Activated CD4-positive, alpha-beta T cell treated with anti-CD3 and anti-CD28 coated beads, Interleukin-2, amount 50 U/mL, for 16 hours (primary cell): ENCODE data around the gene TSHR.
A peak's percentile ranks its signal among the peaks of the same experiment; 100 is the strongest.
"Not testable (repeated sequence)": the region's sequence is repeated elsewhere in the genome, so short reads cannot be mapped to it uniquely, and the experiment has no call there.

ENCODE experiments used
- DNase-seq: peaks from one replicate; pipeline ENCODE4 v3.0.0-alpha.2; 2020

Gene TSHR

GRCh38 chr14:81001447-81001846 is 46.0 kb downstream of the TSHR start:
- DNase-seq, result no peak

- DNase-seq, result no peak
Observed at GRCh38 chr14:81004575-81004974, 49.2 kb downstream of the TSHR start.

- DNase-seq, result peak; percentile 36
Observed at GRCh38 chr14:81005540-81006228, 50.3 kb downstream of the TSHR start.

- no peak for DNase-seq
Observed at GRCh38 chr14:81006266-81006665, 50.8 kb downstream of the TSHR start.

DNA sequence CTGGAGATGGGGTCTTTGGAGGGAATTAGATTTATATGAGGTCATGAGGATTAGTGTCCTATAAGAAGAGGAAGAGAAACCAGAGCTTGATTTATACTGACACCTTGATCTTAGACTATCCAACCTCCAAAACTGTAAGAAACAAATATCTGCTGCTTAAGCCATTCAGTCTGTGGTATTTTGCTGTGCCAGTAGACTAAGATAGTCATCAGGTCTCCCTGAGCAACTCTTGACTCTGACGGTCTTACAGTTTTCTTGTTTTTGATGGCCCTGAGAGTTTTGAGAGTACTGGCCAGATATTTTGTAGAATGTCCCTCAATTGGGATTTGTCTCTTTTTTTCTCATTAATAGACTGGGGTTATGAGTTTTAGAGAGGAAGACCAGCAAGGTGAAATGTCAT is 51.7 kb downstream of the TSHR start:
- DNase-seq, result no peak

DNA sequence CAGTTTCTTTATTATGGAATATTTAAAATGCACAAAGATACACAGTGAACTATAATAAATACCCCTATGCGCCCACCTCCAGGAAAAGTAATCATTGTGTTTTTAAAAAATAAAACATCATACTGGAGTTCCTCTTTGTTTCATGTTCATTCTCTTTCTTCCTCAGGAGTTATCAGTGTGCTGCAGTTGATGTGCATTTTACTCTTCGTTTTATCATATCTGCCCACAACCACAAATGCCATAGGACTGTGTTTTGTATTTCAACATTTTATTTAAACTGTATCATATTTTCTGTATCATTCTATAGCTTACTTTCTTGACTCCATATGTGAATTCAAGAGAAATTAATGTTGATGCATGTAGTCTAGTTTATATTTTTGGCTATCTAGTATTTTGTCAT is 53.9 kb downstream of the TSHR start:
- no peak for DNase-seq

DNA sequence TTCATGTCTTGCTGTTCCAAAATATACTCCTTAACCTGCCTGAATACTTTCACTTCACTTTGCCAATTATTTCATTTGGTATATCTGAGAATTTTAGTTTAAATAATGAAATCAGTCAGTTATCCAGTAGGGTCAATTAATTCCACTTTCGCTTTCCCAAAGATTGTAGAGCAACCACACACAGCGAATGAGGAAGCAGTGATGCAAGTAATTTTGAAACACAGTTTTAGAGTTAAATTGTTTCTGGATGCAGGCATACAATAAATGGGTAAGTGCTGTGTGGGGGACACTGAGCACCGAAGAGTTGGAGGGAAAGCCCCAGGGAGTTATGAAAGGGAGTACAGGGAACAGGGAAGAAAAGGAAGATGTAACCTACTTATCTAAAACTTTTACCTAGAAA is 62.8 kb downstream of the TSHR start:
- DNase-seq, result no peak

GRCh38 chr14:81018684-81019083 is 63.3 kb downstream of the TSHR start:
- no peak for DNase-seq

- not testable (repeated sequence) for DNase-seq
Observed at GRCh38 chr14:81019113-81019512, 63.7 kb downstream of the TSHR start.

DNA sequence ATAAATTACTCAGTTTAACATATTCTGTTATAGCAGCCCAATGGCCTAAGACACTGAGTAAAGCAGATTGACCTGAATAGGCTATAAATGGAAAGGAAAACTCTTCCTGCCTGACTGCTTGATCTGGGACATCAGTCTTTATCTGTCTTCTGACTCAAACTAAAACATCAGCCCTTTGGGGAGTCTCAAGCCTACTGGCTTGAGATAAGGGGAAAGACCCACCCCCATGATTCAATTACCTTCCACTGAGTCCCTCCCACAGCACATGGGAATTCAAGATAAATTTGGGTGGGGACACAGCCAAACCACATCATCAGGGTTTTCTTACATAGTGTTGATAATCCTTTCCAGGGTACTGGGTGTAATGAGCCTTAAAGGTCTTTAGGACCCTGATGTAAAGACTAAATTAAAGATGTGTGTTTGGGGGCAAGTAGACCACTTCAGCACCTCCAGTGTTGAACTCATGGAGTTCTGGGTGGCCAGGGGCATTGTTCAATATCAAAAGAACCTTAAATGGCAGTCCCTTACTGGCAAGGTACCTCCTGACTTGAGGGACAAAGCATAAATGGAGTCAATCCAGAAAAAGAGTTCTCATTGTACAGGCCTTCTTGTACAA is 67.8 kb downstream of the TSHR start:
- DNase-seq, result no peak

GRCh38 chr14:81028461-81028860 is 73.0 kb downstream of the TSHR start:
- no peak for DNase-seq

DNA sequence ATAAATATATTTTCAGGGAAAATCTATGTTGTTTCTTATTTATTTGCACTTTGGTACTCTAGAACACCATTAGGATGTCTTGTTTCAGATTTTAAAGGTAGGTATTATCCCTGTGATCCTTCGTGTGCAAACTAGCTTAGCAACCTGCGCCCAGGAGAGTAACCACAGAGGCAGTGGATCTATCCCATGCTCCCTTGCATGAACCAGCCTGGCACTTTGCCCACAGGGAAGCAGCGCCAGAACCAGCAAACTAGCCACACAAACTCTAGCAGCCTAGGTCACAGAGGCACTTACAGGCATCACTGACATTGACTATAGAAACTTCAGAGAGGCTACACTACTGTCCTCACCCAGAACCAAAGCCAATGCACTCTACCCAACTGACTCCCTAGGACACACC is 76.1 kb downstream of the TSHR start:
- no peak for DNase-seq

DNA sequence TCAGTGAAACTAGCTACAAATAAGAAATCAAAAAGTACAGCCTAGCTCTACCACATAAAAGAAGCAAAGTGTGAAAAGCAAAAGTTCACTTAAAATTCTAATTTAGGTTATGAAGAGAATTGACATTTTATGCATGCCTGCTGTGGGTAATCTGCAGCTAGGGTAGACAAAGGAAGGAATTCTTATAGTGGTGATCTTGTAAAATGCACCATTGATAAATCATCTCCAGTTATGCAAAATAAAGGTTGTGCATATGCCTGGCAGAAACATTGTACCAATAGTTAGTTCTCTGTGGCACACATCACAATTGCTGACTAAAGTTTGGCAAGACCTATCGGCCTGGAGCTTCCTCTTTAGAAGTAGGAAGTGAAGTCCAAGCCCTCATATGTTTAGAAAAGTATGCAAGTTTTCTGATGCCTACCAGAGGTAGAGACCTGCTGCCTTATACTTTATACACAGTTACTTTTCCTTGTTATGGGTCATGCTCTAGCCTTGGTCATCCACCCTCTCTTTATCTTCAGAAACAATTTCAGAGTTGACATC is 78.3 kb downstream of the TSHR start:
- no peak for DNase-seq

DNA sequence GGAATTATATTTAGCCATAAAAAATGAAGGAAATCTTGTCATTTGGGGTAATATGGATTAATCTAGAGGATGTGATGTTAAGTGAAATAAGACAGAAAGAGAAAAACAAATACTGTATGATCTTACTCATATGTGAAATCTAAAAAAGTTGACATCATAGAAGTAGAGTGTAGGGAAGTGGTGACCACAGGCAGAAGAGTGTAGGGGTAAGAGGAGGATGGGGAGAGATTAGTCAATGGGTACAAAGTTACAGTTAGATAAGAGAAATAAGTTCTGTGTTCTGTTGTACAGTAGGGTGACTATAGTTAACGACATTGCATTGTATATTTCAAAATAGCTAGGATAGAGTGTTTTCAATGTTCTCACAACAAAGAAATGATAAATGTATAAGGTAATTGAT is 87.0 kb downstream of the TSHR start:
- DNase-seq, result no peak

DNA sequence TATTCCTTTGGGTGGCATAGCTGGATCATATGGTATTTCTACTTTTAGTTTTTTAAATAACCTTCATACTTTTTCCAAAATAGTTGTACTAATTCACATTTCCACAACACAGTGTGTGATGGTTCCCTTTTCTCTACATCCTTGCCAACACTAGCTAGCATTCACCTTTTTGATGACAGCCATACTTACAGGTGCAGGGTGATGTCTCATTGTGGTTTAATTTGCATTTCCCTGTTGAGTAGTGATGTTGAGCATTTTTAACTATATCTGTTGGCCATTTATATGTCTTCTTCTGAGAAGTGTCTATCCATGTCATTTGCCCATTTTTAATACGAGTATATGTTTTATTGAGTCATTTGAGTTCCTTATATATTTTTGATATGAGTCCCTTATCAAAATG is 96.1 kb downstream of the TSHR start:
- no peak for DNase-seq

DNA sequence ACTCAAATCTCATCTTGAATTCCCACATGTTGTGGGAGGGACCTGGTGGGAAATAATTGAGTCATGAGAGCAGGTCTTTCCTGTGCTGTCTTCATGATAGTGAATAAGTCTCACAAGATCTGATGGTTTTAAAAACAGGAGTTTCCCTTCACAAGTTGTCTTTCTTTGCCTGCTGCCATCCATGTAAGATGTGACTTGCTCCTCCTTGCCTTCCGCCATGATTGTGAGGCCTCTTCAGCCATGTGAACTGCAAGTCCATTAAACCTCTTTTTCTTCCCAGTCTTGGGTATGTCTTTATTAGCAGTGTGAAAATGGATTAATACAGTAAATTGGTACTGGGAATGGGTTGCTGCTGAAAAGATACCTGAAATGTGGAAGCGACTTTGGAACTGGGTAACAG is 98.6 kb downstream of the TSHR start:
- not testable (repeated sequence) for DNase-seq

- DNase-seq, result no peak
Observed at GRCh38 chr14:81055971-81056370, 100.5 kb downstream of the TSHR start.

DNA sequence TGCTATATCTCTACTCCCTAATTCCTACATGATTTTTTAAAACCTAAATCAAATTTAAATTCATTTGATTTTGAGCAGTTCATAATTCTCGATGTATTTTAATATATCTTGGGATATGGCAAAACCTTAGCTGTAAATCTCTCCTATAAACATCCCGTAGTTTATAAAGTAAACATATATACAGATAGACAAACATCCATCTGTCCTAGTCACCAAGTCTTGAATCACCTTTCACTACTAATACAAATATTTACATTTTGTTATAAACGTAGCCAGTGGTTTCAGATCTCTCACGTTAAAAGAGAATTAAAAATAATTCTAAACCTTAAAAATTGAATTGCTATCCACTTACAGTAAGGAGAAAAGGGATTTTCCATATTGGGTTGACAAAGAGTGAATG is 107.0 kb downstream of the TSHR start:
- DNase-seq, result no peak

GRCh38 chr14:81062816-81063215 is 107.4 kb downstream of the TSHR start:
- DNase-seq, result peak; percentile 56

DNA sequence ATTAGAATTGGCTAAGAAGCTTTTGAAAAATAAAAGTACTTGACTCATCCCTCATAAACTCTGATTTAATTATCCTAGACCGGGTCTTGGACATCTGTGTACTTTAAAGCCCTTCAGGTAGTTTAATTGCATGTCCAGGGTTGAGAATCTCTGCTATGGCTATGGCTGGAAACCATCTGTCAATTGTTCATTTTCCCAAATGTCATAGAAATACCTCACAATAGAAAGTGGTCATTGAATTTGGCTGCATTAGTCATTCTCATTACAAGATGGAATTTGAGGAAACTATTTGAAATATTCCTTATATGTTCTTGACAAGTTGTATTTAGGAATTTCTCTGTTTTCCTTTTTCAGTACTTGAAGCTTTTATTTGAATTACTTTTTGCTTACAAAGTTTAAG is 111.3 kb downstream of the TSHR start:
- no peak for DNase-seq

GRCh38 chr14:81067156-81067555 is 111.7 kb downstream of the TSHR start:
- DNase-seq, result no peak

GRCh38 chr14:81068176-81068782 is 112.9 kb downstream of the TSHR start:
- DNase-seq, result no peak

DNA sequence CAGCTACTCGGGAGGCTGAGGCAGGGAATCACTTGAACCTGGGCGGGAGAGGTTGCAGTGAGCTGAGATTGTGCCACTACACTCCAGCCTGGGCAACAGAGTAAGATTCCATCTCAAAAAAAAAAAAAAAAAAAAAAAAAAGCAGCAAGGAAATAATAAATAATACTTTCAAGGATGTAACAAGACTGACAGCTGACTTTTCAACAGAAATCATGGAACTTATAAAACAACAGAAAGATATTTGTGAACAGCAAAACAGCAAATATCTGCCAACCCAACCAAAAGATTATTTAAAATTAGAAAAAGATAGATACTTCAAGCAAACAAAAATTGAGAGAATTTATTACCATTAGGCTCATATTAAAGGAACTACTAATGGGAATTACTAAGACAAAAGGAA is 115.1 kb downstream of the TSHR start:
- no peak for DNase-seq

DNA sequence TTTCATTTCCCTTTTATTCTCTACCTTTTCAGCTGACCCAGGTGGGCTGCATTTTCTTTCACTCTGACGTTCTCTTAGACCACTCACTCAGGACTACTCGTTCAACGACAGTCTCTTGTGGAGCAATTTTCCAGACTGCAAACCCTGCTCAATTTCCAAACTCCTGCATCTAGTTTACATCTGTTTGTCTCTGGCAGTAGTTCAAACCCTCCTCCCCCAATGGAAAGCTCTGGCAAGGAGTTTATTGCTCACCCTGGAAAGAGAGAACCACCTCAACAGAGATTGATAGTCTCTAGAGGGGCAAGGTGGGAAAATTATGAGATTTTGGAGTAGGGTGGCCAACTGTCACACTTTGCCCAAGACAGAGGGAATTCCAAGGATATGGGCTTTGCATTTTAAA is 130.2 kb downstream of the TSHR start:
- DNase-seq, result no peak
